HUES6 (cell line): ENCODE results near the gene KIF23.
"Not testable (repeated sequence)": the region's sequence is repeated elsewhere in the genome, so short reads cannot be mapped to it uniquely, and the experiment has no call there.

ENCODE experiments used
- H3K27ac ChIP-seq: 2 replicates; pipeline ENCODE4 v1.7.0; 2013; ENCODE audit warnings: low read depth, mild to moderate bottlenecking, low read length, inconsistent platforms
- H3K27me3 ChIP-seq: 2 replicates; pipeline ENCODE4 v1.6.1; 2013; ENCODE audit warnings: low read length; ENCODE audit not compliant: control insufficient read depth, insufficient read depth
- H3K36me3 ChIP-seq: 2 replicates; pipeline ENCODE4 v1.6.1; 2013; ENCODE audit warnings: low read length; ENCODE audit not compliant: control insufficient read depth, insufficient read depth
- H3K4me1 ChIP-seq: 2 replicates; pipeline ENCODE4 v1.6.1; 2013; ENCODE audit warnings: low read length; ENCODE audit not compliant: control insufficient read depth, insufficient read depth
- H3K4me3 ChIP-seq: 2 replicates; pipeline ENCODE4 v1.5.1; 2013; ENCODE audit warnings: low read depth, low read length
- H3K9ac ChIP-seq: one replicate; pipeline ENCODE4 v1.6.1; 2013; ENCODE audit warnings: mild to moderate bottlenecking, low read length
- H3K9me3 ChIP-seq: 2 replicates; pipeline ENCODE4 v1.6.1; 2013; ENCODE audit warnings: low read depth, low read length; ENCODE audit not compliant: control insufficient read depth, insufficient read depth

KIF23 gene

DNA sequence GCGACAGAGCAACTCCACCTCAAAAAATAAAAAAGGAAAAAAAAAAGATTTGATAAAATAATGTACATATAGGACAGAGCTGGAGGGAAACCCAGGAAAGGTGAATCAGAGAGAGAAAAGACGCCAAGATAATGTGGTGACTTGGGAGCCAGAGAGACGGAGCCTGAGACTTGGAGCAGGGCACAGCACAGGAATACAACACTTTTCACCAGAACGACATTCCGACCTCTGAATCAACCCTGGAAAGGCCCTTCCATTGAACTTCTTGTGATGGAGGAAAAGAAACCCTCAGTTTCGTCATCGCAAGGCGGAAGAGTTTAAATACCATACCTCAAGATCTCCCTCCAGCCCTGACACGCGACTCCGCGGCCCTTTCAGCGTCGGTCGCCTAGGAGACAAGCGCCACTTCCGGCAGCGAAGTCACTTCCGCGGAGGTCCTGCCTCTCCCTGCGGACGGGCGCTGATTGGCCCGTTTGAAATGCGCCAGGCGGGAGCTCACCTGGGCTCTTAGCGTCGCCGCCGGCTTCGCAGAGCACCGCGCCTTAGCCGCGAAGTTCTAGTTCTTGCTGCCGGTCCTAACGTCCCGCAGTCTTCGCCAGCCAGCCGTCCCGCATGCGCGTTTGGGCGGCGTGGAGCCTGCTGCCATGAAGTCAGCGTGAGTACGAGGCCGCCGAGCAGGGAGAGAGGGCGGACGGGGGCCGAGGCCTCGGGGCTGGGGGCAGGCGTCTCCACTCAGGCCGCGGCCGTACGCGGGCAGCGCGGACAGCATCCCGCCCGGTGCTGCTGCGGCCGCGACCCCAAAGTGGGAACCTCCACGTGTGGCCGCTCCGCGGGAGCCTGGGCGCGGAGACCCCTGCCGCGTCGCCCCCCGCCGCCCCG is at the start of gene KIF23:
TSS of gene KIF23 (plus strand) at position 528 of the 879 bp plus-strand sequence. CDS start at position 645, 117 bp downstream.
- Histone ChIP-seq H3K9ac (peak within 1 kb of the TSS; percentile 94), H3K4me3 (peak within 1 kb of the TSS; percentile 94), H3K9me3 (no peaks in the 10 kb centered on the region), H3K36me3 (peaks cover 21% of the 10 kb centered on the region), H3K27me3 (no peaks in the 10 kb centered on the region), H3K4me1 (peaks cover 8% of the 10 kb centered on the region; the same call in 1 of the 2 replicates), H3K27ac (peak within 1 kb of the TSS; percentile 74; the same call in 1 of the 2 replicates)

- no peak overlapping the region for H3K4me3 ChIP-seq
- no peak overlapping the region for H3K27ac ChIP-seq
- H3K9me3 ChIP-seq: no peaks in the 10 kb centered on the region
- no peak overlapping the region for H3K9ac ChIP-seq
- no peaks in the 10 kb centered on the region for H3K27me3 ChIP-seq
- H3K36me3 ChIP-seq: no peaks in the 10 kb centered on the region
- no peaks in the 10 kb centered on the region for H3K4me1 ChIP-seq
Measured at GRCh38 chr15:69367236-69367635, 46.9 kb upstream of the KIF23 start.

DNA sequence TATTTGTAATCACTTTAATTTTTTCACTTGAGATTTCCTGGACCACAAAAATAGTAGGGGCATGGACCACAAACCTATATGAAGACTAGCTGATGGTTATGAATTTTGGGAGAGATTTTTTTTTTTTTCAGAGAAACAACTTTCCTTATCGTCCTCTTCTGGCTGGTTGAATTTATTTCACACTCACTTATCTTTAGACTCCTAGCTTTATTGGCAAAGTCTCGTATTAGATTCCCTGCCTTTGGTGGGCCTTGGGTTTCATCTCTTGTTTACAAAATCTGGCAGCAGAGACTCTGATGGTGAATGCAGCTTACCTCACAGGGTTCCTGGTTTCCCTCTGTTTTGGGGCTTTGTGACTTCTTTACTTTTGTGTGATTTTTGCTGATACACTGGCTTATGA is 44.5 kb upstream of the KIF23 start:
- Histone ChIP-seq H3K9ac (no peak overlapping the region), H3K36me3 (no peaks in the 10 kb centered on the region), H3K27ac (no peak overlapping the region), H3K4me1 (no peaks in the 10 kb centered on the region), H3K27me3 (no peaks in the 10 kb centered on the region), H3K4me3 (no peak overlapping the region), H3K9me3 (peaks cover 7% of the 10 kb centered on the region; the same call in 1 of the 2 replicates)

- H3K36me3 ChIP-seq: no peaks in the 10 kb centered on the region
Measured at GRCh38 chr15:69373406-69373805, 40.7 kb upstream of the KIF23 start.

DNA sequence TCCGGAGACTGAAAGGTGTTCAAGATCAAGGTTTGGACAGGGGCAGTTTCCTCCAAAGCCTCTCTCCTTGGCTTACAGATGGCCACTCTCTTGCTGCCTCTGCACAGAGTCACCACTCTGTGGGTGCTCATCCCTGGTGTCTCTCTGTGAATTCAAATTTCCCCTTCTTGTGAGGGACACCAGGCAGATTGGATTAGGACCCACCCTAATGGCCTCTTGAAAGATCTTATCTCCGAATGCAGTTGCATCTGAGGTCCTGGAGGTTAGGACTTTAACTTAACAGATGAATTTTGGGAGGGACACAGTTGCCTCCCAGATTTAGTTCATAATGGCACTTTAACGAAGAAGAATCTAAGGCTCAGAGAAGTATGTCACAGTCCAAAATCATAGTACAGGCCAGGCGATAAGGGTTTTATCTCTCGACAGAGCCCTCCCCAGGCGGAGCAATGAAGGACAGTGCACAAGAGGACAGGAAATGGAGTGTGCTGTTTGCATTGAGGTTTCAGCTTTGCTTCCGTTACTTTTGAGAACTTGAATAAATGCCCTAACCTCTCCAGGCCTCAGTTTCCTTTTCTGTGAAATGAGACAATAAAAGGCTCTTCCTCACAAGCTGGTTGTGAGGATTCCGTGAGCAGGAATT is 38.9 kb upstream of the KIF23 start:
- Histone ChIP-seq H3K4me1 (no peaks in the 10 kb centered on the region), H3K36me3 (no peaks in the 10 kb centered on the region), H3K9me3 (peaks cover 7% of the 10 kb centered on the region; the same call in 1 of the 2 replicates), H3K27me3 (no peaks in the 10 kb centered on the region), H3K4me3 (no peak overlapping the region), H3K27ac (no peak overlapping the region), H3K9ac (no peak overlapping the region)

More at GRCh38 chr15:69373406-69373805, 40.7 kb upstream of the KIF23 start:
- H3K4me1 ChIP-seq: no peaks in the 10 kb centered on the region
- H3K9ac ChIP-seq: no peak overlapping the region
- no peak overlapping the region for H3K27ac ChIP-seq
- no peaks in the 10 kb centered on the region for H3K27me3 ChIP-seq
- no peak overlapping the region for H3K4me3 ChIP-seq
- peaks cover 7% of the 10 kb centered on the region; the same call in 1 of the 2 replicates for H3K9me3 ChIP-seq

DNA sequence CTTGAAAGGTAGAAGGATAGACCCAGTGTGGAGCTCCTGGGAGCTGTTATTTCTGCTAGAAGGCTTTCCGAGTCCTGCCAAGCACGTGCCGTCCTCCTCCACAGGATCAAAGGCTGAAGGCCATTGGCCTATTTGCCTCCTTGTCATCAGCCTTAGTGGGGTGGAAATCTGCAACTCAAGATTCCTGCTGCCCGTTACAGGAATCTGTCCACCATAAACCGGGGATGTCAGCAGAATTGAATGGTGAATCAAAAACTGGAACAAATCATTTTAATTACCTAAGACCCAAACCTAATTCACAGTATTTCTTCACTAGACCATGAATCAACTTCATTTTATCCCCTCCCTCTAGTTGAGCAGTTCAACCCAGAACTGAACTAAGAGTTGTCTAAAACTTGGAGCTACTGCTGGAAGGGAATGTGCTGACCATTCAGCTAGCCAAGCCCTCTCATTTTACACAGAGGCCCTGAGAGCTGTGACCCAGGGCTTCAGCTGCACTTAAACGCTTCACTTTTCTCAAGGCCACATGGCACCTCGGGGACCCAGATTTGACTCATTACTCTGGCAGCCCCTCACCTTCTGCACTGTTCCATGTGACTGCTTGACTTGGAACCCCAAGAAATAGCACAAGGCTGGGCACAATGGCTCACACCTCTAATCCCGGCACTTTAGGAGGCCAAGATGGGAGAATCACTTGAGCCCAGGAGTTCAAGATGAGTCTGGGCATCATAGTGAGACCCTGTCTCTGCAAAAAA is 36.8 kb upstream of the KIF23 start:
- Histone ChIP-seq H3K4me3 (no peak overlapping the region), H3K9me3 (peaks cover 6% of the 10 kb centered on the region; the same call in 1 of the 2 replicates), H3K36me3 (no peaks in the 10 kb centered on the region), H3K27ac (no peak overlapping the region), H3K4me1 (peaks cover 4% of the 10 kb centered on the region), H3K27me3 (no peaks in the 10 kb centered on the region), H3K9ac (no peak overlapping the region)

DNA sequence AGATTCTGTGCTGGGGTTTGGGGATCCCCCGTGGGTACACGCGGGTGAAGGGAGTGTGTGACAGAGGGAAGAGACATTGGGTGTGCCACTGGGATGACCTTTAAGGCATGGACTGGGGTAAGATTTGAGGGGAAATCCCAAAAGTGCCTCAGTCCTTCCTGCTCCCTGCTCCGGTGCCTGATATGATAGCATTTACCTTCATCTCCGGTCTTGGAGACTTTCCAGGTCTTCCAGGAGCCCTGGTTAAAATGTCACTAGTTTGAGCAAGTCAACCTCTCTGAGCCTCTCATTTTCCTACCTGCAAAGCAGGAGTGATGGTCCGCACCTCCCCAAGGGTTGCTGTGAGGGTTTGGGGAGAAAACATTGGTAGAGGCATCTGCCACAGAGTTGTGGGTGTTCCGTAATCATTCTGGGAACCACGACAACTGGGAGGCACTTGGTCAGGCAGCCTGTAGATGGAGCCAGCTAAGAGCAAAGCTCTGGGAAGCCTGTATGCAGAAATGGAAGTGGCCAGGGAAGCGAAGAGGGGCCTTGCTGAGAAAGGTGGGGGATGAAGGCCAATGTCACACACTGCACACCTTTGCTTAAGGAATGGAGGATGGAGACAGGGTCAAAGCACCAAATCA is 33.9 kb upstream of the KIF23 start:
- H3K4me1 ChIP-seq: peaks cover 4% of the 10 kb centered on the region
- H3K27ac ChIP-seq: no peak overlapping the region
- no peaks in the 10 kb centered on the region for H3K27me3 ChIP-seq
- H3K4me3 ChIP-seq: no peak overlapping the region
- no peaks in the 10 kb centered on the region for H3K36me3 ChIP-seq
- no peak overlapping the region for H3K9ac ChIP-seq
- H3K9me3 ChIP-seq: no peaks in the 10 kb centered on the region

- Histone ChIP-seq H3K27me3 (no peaks in the 10 kb centered on the region), H3K9me3 (no peaks in the 10 kb centered on the region)
Measured at GRCh38 chr15:69380726-69381105, 33.4 kb upstream of the KIF23 start.

GRCh38 chr15:69382176-69382575 is 32.0 kb upstream of the KIF23 start:
- not testable (repeated sequence) for H3K9ac ChIP-seq, H3K27me3 ChIP-seq, H3K4me1 ChIP-seq, H3K27ac ChIP-seq, H3K36me3 ChIP-seq, H3K4me3 ChIP-seq, H3K9me3 ChIP-seq

More at GRCh38 chr15:69380726-69381105, 33.4 kb upstream of the KIF23 start:
- Histone ChIP-seq H3K4me3 (no peak overlapping the region), H3K27ac (no peak overlapping the region), H3K9ac (no peak overlapping the region), H3K36me3 (no peaks in the 10 kb centered on the region), H3K4me1 (peaks cover 4% of the 10 kb centered on the region)

- not testable (repeated sequence) for H3K9me3 ChIP-seq, H3K36me3 ChIP-seq, H3K27ac ChIP-seq, H3K9ac ChIP-seq, H3K4me3 ChIP-seq, H3K27me3 ChIP-seq
- H3K4me1 ChIP-seq: peaks cover 11% of the 10 kb centered on the region
Measured at GRCh38 chr15:69384066-69384465, 30.1 kb upstream of the KIF23 start.
